ENCODE measurements around the gene MST1.

MST1 gene

DNA sequence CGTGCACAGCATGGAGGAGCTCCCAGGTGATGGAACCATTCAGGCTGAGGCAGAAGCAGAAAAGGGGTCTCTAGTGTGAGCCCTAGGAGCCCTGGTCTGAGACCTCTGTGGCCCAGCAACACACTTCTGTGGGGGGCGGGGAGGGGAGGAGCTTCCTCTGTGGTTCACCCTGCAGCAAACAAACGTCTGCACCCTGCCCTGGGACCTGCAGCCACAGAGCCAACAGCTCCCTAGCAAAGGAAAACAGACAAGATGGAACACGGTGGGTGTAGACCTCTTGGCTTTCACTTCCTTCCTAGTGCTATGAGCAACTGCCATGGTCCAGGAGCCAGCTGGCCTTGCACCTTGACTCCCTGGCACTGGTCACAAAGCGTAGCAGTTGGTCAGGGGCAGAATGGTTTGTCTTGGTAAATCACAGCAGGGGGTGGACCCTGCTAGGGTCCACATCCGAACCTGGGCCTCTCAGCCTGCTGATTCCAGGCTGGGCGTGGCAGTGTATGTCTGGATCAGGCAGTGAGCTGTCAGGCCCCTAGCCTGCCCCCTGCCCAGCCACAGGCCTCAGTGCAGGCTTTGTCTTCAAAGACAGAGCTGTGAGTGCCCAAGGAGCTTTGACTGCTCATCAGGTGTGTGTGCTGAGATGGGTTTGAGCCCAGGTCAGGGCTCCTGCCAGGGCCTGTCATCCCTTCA lies 23.5 kb upstream of the MST1 start:
- Histone ChIP-seq H3K27me3 (no peaks in the 10 kb centered on the region), H3K9me3 (no peaks in the 10 kb centered on the region), H3K36me3 (peaks cover 65% of the 10 kb centered on the region), H3K27ac (no peak overlapping the region), H3K4me1 (ENCODE audit: control insufficient read depth in 1 of 2, insufficient read depth in 1 of 2, low read depth in 1 of 2, low read length in 1 of 2) (no peaks in the 10 kb centered on the region), H3K4me3 (ENCODE audit: low read depth in 1 of 2, low read length in 1 of 2) (no peak overlapping the region)
- TF ChIP-seq, protein P1, sequence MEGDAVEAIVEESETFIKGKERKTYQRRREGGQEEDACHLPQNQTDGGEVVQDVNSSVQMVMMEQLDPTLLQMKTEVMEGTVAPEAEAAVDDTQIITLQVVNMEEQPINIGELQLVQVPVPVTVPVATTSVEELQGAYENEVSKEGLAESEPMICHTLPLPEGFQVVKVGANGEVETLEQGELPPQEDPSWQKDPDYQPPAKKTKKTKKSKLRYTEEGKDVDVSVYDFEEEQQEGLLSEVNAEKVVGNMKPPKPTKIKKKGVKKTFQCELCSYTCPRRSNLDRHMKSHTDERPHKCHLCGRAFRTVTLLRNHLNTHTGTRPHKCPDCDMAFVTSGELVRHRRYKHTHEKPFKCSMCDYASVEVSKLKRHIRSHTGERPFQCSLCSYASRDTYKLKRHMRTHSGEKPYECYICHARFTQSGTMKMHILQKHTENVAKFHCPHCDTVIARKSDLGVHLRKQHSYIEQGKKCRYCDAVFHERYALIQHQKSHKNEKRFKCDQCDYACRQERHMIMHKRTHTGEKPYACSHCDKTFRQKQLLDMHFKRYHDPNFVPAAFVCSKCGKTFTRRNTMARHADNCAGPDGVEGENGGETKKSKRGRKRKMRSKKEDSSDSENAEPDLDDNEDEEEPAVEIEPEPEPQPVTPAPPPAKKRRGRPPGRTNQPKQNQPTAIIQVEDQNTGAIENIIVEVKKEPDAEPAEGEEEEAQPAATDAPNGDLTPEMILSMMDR (IDR thresholded peaks at IDR 0.05) = no peak

DNA sequence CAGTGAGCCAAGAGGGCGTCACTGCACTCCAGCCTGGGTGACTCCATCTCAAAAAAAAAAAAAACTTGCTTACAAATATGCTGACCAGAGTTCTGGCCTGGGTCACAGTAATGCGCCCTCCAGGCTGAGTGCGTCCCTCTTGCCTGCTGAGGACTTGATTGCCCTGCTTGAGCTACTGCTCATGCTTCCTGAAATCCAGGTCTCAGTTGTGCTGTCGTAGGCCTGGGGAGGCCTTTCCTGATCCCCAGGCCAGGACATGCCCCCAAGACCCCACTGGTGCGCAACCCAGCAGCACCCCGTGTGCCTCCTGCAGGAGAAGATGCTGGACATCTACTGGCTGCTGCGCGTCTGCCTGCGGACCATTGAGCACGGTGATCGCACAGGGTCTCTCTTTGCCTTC lies 22.9 kb upstream of the MST1 start:
- no peaks in the 10 kb centered on the region for H3K9me3 ChIP-seq
- H3K27ac ChIP-seq = no peak overlapping the region
- peaks cover 68% of the 10 kb centered on the region for H3K36me3 ChIP-seq
- no peaks in the 10 kb centered on the region for H3K4me1 ChIP-seq (ENCODE audit: control insufficient read depth in 1 of 2, insufficient read depth in 1 of 2, low read depth in 1 of 2, low read length in 1 of 2)
- TF ChIP-seq, protein P1 (IDR thresholded peaks at IDR 0.05) = no peak
- no peaks in the 10 kb centered on the region for H3K27me3 ChIP-seq
- no peak overlapping the region for H3K4me3 ChIP-seq (ENCODE audit: low read depth in 1 of 2, low read length in 1 of 2)

DNA sequence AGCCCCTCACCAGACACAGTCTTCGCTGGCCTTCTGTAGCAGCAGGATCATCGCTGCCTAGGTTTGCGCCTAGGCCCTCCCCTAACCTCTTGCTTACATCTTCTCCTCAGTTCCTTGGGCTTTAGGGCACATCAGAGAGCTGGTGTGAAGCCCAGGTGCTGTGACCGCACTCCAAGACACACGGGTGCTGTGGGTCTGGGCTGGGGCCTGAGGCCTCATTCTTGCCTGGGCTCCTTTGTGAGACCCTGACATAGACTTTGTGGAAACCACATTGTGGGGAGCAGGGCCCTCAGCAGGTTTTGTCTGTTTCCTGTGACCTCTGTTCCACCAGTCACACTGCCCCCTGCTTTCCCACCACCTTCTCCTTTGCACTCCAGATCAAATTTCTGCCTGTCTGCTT lies 22.2 kb upstream of the MST1 start:
- no peak overlapping the region for H3K4me3 ChIP-seq (ENCODE audit: low read depth in 1 of 2, low read length in 1 of 2)
- H3K36me3 ChIP-seq = peaks cover 68% of the 10 kb centered on the region
- no peak overlapping the region for H3K27ac ChIP-seq
- no peaks in the 10 kb centered on the region for H3K27me3 ChIP-seq
- no peaks in the 10 kb centered on the region for H3K9me3 ChIP-seq
- TF ChIP-seq, protein P1 (IDR thresholded peaks at IDR 0.05) = no peak
- no peaks in the 10 kb centered on the region for H3K4me1 ChIP-seq (ENCODE audit: control insufficient read depth in 1 of 2, insufficient read depth in 1 of 2, low read depth in 1 of 2, low read length in 1 of 2)

DNA sequence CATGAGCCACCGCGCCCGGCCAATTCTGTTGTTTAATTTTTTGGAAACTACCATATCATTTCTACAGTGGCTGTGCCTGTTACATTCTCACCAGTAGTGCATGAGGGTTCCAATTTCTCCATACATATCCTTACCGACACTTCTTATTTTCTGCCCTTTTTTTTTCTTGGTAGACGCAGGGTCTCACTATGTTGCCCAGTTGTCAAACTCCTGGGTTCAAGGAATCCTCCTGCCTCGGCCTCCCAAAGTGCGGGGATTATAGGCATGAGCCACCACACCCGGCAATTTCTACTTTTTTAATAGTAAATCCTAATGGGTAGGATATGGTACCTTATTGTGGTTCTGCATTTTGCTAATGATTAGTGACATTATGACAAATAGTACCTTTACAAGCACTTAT lies 20.6 kb upstream of the MST1 start:
- Histone ChIP-seq H3K4me1 (ENCODE audit: control insufficient read depth in 1 of 2, insufficient read depth in 1 of 2, low read depth in 1 of 2, low read length in 1 of 2) (no peaks in the 10 kb centered on the region), H3K4me3 (ENCODE audit: low read depth in 1 of 2, low read length in 1 of 2) (no peak overlapping the region), H3K9me3 (no peaks in the 10 kb centered on the region), H3K36me3 (peaks cover 68% of the 10 kb centered on the region), H3K27me3 (no peaks in the 10 kb centered on the region), H3K27ac (no peak overlapping the region)
- TF ChIP-seq, protein P1 (IDR thresholded peaks at IDR 0.05) = no peak

DNA sequence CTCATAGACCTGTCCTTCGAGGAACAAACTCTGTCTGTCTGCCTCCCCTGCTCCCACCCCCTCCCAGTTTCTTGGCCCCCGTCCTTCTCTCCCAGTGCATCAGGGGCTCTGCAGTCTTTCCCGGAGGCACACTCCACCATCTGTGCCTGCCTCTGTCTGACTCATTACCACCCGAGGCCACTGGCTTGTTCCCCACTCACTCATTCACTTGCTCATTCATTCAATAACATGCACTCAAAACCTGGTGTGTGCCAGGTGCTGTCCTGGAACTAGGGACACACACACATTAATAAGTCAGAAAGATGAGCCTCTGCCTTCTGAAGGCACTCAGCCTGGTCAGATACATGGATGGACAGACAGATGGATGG lies 17.8 kb upstream of the MST1 start:
- Histone ChIP-seq H3K27me3 (no peaks in the 10 kb centered on the region), H3K4me1 (ENCODE audit: control insufficient read depth in 1 of 2, insufficient read depth in 1 of 2, low read depth in 1 of 2, low read length in 1 of 2) (no peaks in the 10 kb centered on the region), H3K36me3 (peaks cover 71% of the 10 kb centered on the region), H3K9me3 (no peaks in the 10 kb centered on the region), H3K4me3 (ENCODE audit: low read depth in 1 of 2, low read length in 1 of 2) (no peak overlapping the region), H3K27ac (no peak overlapping the region)
- TF ChIP-seq, protein P1 (IDR thresholded peaks at IDR 0.05) = no peak

All from neutrophil (primary cell).